Activated CD8-positive, alpha-beta memory T cell treated with anti-CD3 and anti-CD28 coated beads, Interleukin-2, amount 50 U/mL, for 48 hours (primary cell): Measurements from ENCODE around the gene CSF2RB.

Experiments used
- DNase-seq: peaks from one replicate; pipeline ENCODE4 v3.0.0-alpha.2; 2020

CSF2RB gene

GRCh38 chr22:36938028-36938425, 24.6 kb downstream of the CSF2RB start:
- peak; percentile 40 for DNase-seq

DNA sequence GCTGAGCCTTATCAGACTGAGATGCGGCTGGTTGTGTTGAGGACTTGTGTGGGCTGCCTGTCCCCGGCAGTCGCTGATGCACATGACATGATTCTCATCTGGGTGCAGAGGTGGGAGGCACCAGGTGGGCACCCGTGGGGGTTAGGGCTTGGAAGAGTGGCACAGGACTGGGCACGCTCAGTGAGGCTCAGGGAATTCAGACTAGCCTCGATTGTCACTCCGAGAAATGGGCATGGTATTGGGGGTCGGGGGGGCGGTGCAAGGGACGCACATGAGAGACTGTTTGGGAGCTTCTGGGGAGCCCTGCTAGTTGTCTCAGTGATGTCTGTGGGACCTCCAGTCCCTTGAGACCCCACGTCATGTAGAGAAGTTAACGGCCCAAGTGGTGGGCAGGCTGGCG, 25.5 kb downstream of the CSF2RB start:
- peak; percentile 36 for DNase-seq

GRCh38 chr22:36940676-36941075, 27.2 kb downstream of the CSF2RB start:
- DNase-seq: peak; percentile 30

GRCh38 chr22:36942556-36942955, 29.1 kb downstream of the CSF2RB start:
- DNase-seq: no peak

GRCh38 chr22:36946421-36947158, 33.2 kb downstream of the CSF2RB start:
- DNase-seq: no peak

- DNase-seq: no peak
Observed at GRCh38 chr22:36948273-36949225, 35.1 kb downstream of the CSF2RB start.

GRCh38 chr22:36950797-36951590, 37.6 kb downstream of the CSF2RB start:
- peak; percentile 37 for DNase-seq

GRCh38 chr22:36951746-36952145, 38.3 kb downstream of the CSF2RB start:
- no peak for DNase-seq

DNA sequence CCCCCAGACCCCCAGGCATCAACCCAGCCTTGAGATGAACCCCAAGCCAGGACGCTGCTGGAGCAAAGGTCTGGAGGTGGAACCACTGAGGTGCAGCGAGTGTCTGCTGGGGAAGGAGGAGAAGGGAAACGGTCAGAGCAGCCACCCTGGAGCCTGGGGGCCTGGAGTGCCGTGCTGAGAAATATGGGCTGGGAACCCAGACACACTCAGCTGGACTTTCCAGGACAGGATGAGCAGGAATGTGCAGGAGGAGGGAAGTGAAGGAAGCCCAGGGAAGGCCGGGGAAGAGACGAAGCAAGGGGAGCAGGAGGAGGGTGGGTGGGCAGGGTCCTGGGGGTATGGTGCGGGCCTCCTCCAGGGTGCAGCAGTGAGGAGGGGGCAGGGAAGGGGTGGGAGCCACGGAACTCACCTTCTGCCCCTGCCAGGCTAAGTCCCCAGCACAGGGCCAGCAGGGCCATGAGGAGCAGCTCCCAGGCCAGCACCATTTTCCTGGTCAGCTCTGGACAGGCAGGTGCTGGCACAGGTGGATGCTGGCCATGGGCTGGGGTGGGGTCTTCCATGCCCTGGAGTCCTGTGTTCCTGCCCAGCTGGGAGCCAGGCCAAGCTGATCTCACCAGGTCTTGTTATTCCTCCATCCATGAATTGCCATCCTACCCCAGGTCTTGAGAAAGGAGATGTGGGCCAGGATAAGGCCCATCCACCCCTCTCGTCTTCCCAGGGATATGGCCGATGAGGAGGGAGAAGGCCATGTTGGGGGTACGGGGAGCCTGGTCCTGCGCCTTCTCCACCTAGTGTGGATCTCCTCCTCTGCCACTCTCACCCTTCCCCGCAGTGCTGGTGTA, 40.0 kb downstream of the CSF2RB start:
- DNase-seq: peak; percentile 39

DNA sequence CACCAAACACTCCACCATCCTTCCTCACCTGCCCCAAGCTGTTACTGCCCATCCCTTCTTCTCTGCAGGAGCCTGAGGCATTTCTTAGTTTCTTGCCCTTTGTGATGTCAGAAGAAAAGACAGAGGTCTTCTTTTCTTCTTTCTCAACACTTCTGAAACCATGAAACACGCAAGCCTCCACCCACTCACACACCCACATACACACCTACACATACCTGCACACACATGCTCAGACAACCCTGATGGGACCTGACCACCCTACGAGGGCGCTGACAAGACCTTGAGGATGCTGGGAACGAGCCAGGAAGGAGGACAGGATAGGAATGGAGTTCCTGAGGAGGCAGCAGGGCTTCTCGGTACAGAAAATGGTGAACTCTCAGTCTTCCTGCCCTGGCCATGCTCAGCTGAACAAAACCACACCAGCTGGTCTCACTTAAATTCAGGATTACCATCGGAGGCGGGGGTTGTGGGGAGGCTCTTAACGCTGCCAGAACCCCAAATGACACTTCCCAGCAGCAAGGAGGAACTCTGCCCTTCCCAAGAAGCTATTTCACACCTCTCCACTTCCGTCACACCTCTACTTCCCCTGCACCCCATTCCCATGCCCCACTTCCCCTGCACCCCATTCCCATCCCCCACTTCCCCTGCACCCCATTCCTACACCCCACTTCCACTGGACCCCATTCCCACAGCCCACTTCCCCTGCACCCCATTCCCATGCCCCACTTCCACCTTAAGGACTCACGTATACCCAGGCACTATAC, 41.0 kb downstream of the CSF2RB start:
- DNase-seq: peak; percentile 41

- DNase-seq: no peak
Observed at GRCh38 chr22:36955691-36956090, 42.3 kb downstream of the CSF2RB start.

GRCh38 chr22:36958366-36958765, 44.9 kb downstream of the CSF2RB start:
- peak; percentile 36 for DNase-seq

- no peak for DNase-seq
Observed at GRCh38 chr22:36961626-36962025, 48.2 kb downstream of the CSF2RB start.

DNA sequence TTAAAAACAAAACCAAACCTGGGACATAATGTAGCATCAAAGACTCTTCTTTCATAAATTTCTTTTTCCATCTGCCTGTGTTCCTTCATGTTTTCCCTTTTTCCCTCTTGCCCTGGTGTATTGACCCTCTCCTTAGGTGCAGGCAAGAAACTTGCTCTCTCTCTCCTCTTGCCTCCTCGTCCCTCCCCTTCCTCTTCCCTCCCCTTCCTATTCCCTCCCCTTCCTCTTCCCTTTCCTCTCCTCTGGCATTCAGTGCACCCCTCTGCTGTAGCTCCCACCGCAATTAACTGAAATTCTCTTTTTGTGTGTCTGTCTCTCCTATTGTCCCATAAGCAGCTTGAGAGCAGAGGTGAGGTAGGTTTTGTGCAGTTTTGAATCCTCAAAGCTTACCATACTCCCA, 49.9 kb downstream of the CSF2RB start:
- no peak for DNase-seq

GRCh38 chr22:36964106-36964505, 50.7 kb downstream of the CSF2RB start:
- DNase-seq: no peak

DNA sequence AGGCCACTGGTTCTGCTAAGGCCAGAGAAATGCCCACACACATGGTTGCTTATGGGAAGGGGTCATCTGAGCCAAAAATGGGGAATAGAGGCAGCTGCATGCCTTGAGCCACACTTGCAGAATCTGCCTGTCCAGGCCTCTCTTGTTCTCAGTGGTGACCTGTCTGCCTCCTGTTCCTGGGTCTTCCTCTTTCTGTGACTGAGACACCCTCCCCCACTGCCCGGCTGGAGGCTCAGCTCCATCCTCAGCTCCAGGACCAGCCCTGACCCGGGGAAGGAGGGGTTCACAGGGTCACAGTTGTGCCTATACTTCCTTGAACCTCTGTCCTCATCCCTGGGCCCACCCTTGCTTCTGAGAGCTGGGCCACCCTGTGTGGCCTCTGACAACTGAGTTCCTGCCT, 52.3 kb downstream of the CSF2RB start:
- no peak for DNase-seq

DNA sequence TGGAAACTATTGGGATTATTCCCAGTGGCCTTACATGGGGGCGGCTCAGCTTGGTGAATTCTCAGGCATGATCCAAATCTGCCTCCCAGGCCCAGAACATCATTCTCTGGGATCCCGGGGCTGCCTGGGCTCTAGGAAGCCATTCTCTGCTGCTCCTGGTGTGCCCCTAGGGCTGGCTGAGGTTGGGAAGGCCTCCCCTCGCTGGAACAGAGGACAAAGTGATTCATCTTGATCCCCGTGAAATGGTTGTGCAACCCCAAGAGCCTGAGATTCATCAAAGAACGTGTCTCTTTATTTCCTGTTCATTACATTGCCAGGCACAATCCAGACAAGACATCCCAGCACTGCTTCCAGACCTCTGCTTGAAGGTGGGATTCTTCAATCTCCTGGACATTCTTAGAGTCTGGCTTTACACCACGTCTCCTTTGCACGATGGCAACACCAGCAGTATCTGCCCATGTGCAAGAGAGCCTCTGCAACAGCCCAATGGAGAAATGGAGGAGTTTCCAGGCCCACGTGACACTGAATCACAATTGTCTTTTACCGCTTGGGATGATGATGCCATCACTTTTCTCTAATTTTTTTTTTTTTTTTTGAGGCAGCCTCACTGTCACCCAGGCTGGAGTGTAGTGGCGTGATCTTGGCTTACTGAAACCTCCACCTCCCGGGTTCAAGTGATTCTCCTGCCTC, 53.6 kb downstream of the CSF2RB start:
- no peak for DNase-seq

GRCh38 chr22:36968249-36968964, 55.0 kb downstream of the CSF2RB start:
- DNase-seq: no peak

DNA sequence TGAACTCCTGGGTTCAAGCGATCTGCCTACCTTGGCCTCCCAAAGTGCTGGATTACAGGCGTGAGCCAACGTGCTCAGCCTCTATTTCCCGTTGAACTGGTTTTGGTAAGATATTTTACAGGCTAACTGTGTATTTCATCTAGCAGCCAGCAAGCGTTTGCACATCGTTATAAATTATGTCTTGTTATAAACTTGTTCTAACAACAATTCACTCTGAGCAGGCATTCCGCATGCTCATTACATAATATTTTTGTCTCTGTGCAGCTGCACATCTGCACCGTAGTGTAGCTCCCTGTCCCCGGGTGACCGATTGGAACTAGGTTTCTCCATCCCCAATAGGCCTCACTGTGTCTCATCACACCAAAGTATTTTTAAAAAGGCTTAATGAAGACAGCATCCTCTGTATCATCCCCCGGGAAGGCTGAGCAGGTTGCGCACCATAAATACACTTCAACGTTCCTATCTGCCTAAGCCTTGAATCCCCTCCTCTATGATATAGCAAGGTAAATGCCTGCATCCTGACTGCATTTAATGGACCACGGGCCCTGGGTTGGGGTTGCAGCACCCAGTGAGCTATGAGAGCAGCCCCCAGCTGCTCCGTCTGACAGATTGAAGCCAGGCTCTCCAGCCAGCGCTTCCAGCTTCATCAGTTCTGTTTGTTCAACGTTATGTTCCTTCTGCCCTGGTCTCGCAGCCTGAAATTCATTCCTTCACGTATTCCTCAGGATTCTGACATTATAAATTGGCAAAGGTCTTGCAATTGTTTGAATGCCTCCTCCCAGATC, 58.1 kb downstream of the CSF2RB start:
- DNase-seq: no peak
